Measurements from ENCODE around the gene HEXB.

DNA sequence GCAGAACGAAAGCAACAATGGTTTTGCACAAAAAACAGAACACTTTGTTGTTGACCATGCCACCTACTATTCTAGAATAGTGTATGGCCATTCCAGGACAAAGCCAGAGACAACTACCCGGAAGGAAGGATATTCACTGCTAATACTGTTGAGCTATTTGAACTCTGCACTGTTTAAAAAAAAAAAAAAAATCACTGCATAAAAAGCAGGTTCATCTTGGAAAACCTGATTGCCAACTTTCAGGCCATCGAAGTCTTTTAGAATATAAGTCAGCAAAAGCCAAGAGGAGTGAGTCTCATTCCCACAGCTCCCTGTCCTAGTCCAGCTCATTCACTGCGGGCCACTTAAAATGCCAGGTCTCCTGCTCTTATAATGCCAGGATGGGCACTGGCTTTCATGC is 48.5 kb upstream of the HEXB start:
- TF ChIP-seq, protein P1, sequence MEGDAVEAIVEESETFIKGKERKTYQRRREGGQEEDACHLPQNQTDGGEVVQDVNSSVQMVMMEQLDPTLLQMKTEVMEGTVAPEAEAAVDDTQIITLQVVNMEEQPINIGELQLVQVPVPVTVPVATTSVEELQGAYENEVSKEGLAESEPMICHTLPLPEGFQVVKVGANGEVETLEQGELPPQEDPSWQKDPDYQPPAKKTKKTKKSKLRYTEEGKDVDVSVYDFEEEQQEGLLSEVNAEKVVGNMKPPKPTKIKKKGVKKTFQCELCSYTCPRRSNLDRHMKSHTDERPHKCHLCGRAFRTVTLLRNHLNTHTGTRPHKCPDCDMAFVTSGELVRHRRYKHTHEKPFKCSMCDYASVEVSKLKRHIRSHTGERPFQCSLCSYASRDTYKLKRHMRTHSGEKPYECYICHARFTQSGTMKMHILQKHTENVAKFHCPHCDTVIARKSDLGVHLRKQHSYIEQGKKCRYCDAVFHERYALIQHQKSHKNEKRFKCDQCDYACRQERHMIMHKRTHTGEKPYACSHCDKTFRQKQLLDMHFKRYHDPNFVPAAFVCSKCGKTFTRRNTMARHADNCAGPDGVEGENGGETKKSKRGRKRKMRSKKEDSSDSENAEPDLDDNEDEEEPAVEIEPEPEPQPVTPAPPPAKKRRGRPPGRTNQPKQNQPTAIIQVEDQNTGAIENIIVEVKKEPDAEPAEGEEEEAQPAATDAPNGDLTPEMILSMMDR (conservative IDR thresholded peaks at IDR 0.05; ENCODE audit: low read depth, low read length) = no peak
- TF ChIP-seq, protein P2, sequence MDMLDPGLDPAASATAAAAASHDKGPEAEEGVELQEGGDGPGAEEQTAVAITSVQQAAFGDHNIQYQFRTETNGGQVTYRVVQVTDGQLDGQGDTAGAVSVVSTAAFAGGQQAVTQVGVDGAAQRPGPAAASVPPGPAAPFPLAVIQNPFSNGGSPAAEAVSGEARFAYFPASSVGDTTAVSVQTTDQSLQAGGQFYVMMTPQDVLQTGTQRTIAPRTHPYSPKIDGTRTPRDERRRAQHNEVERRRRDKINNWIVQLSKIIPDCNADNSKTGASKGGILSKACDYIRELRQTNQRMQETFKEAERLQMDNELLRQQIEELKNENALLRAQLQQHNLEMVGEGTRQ (IDR thresholded peaks at IDR 0.05; ENCODE audit: low read depth, low read length) = no peak
- TF ChIP-seq RCOR1 (IDR thresholded peaks at IDR 0.05; ENCODE audit: insufficient replicate concordance, low read length) = no peak
- no peak for TF ChIP-seq SMC3 (IDR thresholded peaks at IDR 0.05; ENCODE audit: low read depth, low read length)

Data from IMR-90 (cell line).